Activated naive CD8-positive, alpha-beta T cell treated with anti-CD3 and anti-CD28 coated beads, Interleukin-2, amount 50 U/mL, for 24 hours (primary cell): Measurements from ENCODE around the gene STPG3.
"Not testable (repeated sequence)": the region's sequence is repeated elsewhere in the genome, so short reads cannot be mapped to it uniquely, and the experiment has no call there.

Experiments
- ATAC-seq: fragments of 150-1000 bp; cut with Tn5 transposase; one replicate; pipeline ENCODE4 v1.10.0; 2021
- DNase-seq: peaks from one replicate; pipeline ENCODE4 v3.0.0; 2021
- H3K27ac Mint-ChIP-seq: one replicate; pipeline ENCODE4 v1.8.0; 2021; ENCODE audit warnings: mild to moderate bottlenecking, mixed read lengths
- H3K27me3 Mint-ChIP-seq: one replicate; pipeline ENCODE4 v1.8.0; 2021; ENCODE audit warnings: mixed read lengths
- H3K36me3 Mint-ChIP-seq: one replicate; pipeline ENCODE4 v1.8.0; 2021; ENCODE audit warnings: low read depth, mixed read lengths
- H3K4me1 Mint-ChIP-seq: one replicate; pipeline ENCODE4 v1.8.0; 2021; ENCODE audit warnings: mixed read lengths
- H3K4me3 Mint-ChIP-seq: one replicate; pipeline ENCODE4 v1.8.0; 2021; ENCODE audit warnings: mild to moderate bottlenecking, moderate library complexity, mixed read lengths
- H3K9me3 Mint-ChIP-seq: one replicate; pipeline ENCODE4 v1.8.0; 2021; ENCODE audit warnings: mixed read lengths

Gene STPG3

GRCh38 chr9:137255448-137256114 lies 4.5 kb downstream of the STPG3 start:
- Mint-ChIP-seq H3K4me1 (peaks cover 13% of the 10 kb centered on the region), H3K9me3 (no peaks in the 10 kb centered on the region), H3K36me3 (peaks cover 10% of the 10 kb centered on the region), H3K27ac (peak overlapping the region; percentile 52), H3K27me3 (peaks cover 2% of the 10 kb centered on the region), H3K4me3 (peak overlapping the region; percentile 83)
- ATAC-seq: no peak
- no peak for DNase-seq

GRCh38 chr9:137256362-137256761 lies 5.3 kb downstream of the STPG3 start:
- ATAC-seq: no peak
- peaks cover 2% of the 10 kb centered on the region for H3K27me3 Mint-ChIP-seq
- peak overlapping the region; percentile 83 for H3K4me3 Mint-ChIP-seq

DNA sequence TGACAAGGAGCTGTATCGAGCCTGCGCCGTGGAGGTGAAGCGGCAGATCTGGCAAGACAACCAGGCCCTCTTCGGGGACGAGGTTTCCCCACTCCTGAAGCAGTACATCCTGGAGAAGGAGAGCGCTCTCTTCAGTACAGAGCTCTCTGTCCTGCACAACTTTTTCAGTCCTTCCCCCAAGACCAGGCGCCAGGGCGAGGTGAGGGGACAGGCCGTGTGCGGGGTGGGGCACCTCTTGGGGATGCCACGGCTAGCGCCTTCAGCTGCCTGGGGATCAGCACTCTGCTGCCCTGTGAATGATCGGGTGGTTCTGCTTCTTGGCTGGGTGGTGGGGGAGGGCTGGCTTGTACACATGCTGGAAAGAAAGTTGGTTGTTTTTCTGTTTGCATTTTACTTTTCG lies 5.8 kb downstream of the STPG3 start:
- peaks cover 12% of the 10 kb centered on the region for H3K36me3 Mint-ChIP-seq
- H3K27ac Mint-ChIP-seq: no peak overlapping the region
- H3K4me1 Mint-ChIP-seq: peaks cover 13% of the 10 kb centered on the region
- H3K4me3 Mint-ChIP-seq: peak overlapping the region; percentile 83
- peaks cover 2% of the 10 kb centered on the region for H3K27me3 Mint-ChIP-seq
- DNase-seq: no peak
- ATAC-seq: no peak
- no peaks in the 10 kb centered on the region for H3K9me3 Mint-ChIP-seq

More at GRCh38 chr9:137256362-137256761, 5.3 kb downstream of the STPG3 start:
- Mint-ChIP-seq H3K36me3 (peaks cover 10% of the 10 kb centered on the region), H3K9me3 (no peaks in the 10 kb centered on the region), H3K4me1 (peaks cover 13% of the 10 kb centered on the region), H3K27ac (no peak overlapping the region)
- no peak for DNase-seq

DNA sequence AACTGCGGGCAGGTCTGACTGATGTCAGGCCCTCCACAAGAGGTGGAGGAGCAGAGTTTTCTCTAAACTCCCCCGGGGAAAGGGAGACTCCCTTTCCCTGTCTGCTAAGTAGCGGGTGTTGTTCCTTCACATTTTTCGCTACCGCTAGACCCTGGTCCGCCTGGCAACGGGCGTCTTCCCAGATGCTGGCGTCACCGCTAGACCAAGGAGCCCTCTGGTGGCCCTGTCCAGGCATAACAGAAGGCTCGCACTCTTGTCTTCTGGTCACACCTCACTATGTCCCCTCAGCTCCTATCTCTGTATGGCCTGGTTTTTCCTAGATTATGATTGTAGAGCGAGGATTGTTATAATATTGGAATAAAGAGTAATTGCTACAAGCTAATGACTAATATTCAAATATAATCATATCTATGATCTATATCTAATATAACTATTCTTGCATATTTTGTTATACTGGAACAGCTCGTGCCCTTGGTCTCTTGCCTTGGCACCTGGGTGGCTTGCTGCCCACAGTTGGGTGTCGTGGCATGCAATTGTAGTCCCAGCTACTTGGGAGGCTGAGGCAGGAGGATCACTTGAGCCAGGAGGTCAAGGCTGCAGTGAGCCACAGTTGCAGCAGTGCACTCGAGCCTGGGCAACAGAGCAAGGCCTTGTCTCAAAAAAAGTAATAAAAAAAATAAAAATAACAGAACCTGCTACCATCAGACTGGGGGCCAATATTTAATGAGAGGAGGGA lies 11.3 kb downstream of the STPG3 start:
- not testable (repeated sequence) for H3K9me3 Mint-ChIP-seq, H3K4me3 Mint-ChIP-seq, ATAC-seq, H3K36me3 Mint-ChIP-seq, H3K4me1 Mint-ChIP-seq, H3K27ac Mint-ChIP-seq, DNase-seq, H3K27me3 Mint-ChIP-seq

DNA sequence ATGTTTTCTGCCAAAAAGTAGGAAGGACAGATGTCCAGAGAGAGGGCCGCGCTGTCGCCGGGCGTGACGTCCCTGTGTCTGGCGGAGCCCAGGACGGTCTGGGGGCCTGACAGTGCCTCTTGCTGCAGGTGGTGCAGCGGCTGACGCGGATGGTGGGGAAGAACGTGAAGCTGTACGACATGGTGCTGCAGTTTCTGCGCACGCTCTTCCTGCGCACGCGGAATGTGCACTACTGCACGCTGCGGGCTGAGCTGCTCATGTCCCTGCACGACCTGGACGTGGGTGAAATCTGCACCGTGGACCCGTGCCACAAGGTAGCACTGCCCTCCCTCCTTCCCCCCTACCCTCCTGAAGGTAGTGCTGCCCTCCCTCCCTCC lies 11.8 kb downstream of the STPG3 start:
- DNase-seq (no peak), ATAC-seq (no peak)
- no peaks in the 10 kb centered on the region for H3K9me3 Mint-ChIP-seq
- no peaks in the 10 kb centered on the region for H3K4me1 Mint-ChIP-seq
- no peak overlapping the region for H3K4me3 Mint-ChIP-seq
- H3K27me3 Mint-ChIP-seq: no peaks in the 10 kb centered on the region
- H3K27ac Mint-ChIP-seq: no peak overlapping the region
- H3K36me3 Mint-ChIP-seq: peaks cover 14% of the 10 kb centered on the region

DNA sequence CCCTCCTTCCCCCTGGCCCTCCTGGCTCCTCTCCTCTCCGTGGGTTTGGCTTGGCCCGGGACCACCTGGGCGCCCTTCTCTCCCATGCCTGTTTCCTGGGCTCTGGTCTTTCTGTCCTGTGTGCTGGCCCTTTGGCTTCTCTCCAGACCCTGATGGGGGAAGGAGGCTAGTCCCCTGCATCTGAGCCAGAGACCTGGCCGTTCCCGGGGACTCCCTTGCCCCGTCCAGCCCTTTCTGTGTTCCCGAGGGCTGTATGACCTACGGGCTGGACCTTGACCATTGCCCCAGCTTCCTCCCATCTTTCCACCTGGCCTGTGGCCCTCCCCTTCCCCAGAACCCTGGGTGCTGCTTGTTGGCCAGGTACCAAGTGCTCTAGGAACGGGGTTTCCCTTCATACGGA lies 12.4 kb downstream of the STPG3 start:
- no peak for ATAC-seq
- DNase-seq: no peak
- Mint-ChIP-seq H3K36me3 (peaks cover 17% of the 10 kb centered on the region), H3K9me3 (no peaks in the 10 kb centered on the region), H3K4me1 (peaks cover under 1% of the 10 kb centered on the region), H3K27ac (no peak overlapping the region), H3K4me3 (no peak overlapping the region), H3K27me3 (no peaks in the 10 kb centered on the region)

GRCh38 chr9:137264067-137264466 lies 13.0 kb downstream of the STPG3 start:
- no peak for ATAC-seq
- Mint-ChIP-seq H3K27ac (no peak overlapping the region), H3K4me1 (peaks cover 2% of the 10 kb centered on the region), H3K36me3 (peaks cover 19% of the 10 kb centered on the region), H3K27me3 (no peaks in the 10 kb centered on the region), H3K4me3 (no peak overlapping the region), H3K9me3 (no peaks in the 10 kb centered on the region)
- no peak for DNase-seq

- Mint-ChIP-seq H3K4me1 (peaks cover 5% of the 10 kb centered on the region), H3K36me3 (peaks cover 27% of the 10 kb centered on the region), H3K27ac (no peak overlapping the region), H3K9me3 (no peaks in the 10 kb centered on the region), H3K4me3 (no peak overlapping the region), H3K27me3 (no peaks in the 10 kb centered on the region)
- ATAC-seq (no peak), DNase-seq (no peak)
Observed at GRCh38 chr9:137265496-137266161, 14.5 kb downstream of the STPG3 start.

- Mint-ChIP-seq H3K4me3 (no peak overlapping the region), H3K27me3 (no peaks in the 10 kb centered on the region), H3K36me3 (peaks cover 27% of the 10 kb centered on the region), H3K9me3 (no peaks in the 10 kb centered on the region), H3K27ac (no peak overlapping the region), H3K4me1 (peaks cover 10% of the 10 kb centered on the region)
- no peak for DNase-seq
- ATAC-seq: no peak
Observed at GRCh38 chr9:137266162-137266527, 15.1 kb downstream of the STPG3 start.

GRCh38 chr9:137266585-137267453 lies 15.7 kb downstream of the STPG3 start:
- Mint-ChIP-seq H3K36me3 (peaks cover 27% of the 10 kb centered on the region), H3K27ac (no peak overlapping the region), H3K9me3 (no peaks in the 10 kb centered on the region), H3K4me3 (no peak overlapping the region), H3K4me1 (peaks cover 15% of the 10 kb centered on the region), H3K27me3 (no peaks in the 10 kb centered on the region)
- DNase-seq (no peak), ATAC-seq (no peak)

DNA sequence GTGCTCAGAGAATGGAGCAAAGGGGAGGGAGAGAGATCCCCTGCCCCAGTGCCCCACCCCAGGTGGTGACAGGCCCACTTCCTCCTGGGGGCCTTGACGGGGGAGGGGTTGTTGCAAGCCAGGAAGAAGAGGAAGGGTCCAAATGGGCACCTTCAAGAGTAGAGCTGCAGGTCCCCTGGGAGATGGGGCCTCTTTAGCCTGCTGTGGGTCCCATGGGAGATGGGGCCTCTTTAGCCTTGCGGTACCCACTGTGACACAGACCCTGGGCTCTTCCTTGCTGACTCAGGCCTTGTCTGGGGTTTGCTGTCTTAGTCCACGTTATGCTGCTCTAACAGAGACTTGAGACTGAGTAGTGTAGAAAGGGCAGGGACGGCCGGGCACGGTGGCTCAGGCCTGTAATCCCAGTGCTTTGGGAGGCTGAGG lies 16.9 kb downstream of the STPG3 start:
- Mint-ChIP-seq H3K27ac (no peak overlapping the region), H3K4me3 (no peak overlapping the region), H3K36me3 (peaks cover 27% of the 10 kb centered on the region), H3K4me1 (peaks cover 15% of the 10 kb centered on the region), H3K9me3 (no peaks in the 10 kb centered on the region), H3K27me3 (no peaks in the 10 kb centered on the region)
- DNase-seq (no peak), ATAC-seq (no peak)

GRCh38 chr9:137268538-137269201 lies 17.6 kb downstream of the STPG3 start:
- no peak overlapping the region for H3K4me3 Mint-ChIP-seq
- peaks cover 15% of the 10 kb centered on the region for H3K4me1 Mint-ChIP-seq
- H3K9me3 Mint-ChIP-seq: no peaks in the 10 kb centered on the region
- no peak for ATAC-seq
- peaks cover 27% of the 10 kb centered on the region for H3K36me3 Mint-ChIP-seq
- H3K27me3 Mint-ChIP-seq: no peaks in the 10 kb centered on the region
- no peak for DNase-seq
- no peak overlapping the region for H3K27ac Mint-ChIP-seq

- DNase-seq (no peak), ATAC-seq (no peak)
- Mint-ChIP-seq H3K27ac (no peak overlapping the region), H3K4me3 (no peak overlapping the region), H3K36me3 (peaks cover 25% of the 10 kb centered on the region), H3K9me3 (no peaks in the 10 kb centered on the region), H3K27me3 (no peaks in the 10 kb centered on the region), H3K4me1 (peaks cover 15% of the 10 kb centered on the region)
Observed at GRCh38 chr9:137269231-137269772, 18.2 kb downstream of the STPG3 start.
